RPMI7951 (cell line): ENCODE measurements around the gene SBNO2. TPM values are rescaled to one million over a fixed set of nuclear protein-coding genes. Genes with fewer than 3 reads are reported as not detected.

Experiments used
- DNase-seq: peaks from one replicate; pipeline ENCODE4 v3.0.0-alpha.2; 2012; ENCODE audit warnings: low read depth
- total RNA-seq: library from RNA; depleted of rRNA; stranded (reverse); fragments of >200 nt; shearing (Covaris generic); gene quantifications from 2 replicates; pipeline ENCODE4 v1.2.3, GENCODE V29; 2014

The SBNO2 gene
- total RNA-seq, 1 experiment from 2014 or later: 12.1 TPM

GRCh38 chr19:1169921-1170885 lies 3.9 kb downstream of the SBNO2 start:
- DNase-seq: peak; percentile 95

- DNase-seq: no peak
Observed at GRCh38 chr19:1169411-1169791, 4.7 kb downstream of the SBNO2 start.

- peak; percentile 98 for DNase-seq
Observed at GRCh38 chr19:1168572-1169410, 5.3 kb downstream of the SBNO2 start.

DNA sequence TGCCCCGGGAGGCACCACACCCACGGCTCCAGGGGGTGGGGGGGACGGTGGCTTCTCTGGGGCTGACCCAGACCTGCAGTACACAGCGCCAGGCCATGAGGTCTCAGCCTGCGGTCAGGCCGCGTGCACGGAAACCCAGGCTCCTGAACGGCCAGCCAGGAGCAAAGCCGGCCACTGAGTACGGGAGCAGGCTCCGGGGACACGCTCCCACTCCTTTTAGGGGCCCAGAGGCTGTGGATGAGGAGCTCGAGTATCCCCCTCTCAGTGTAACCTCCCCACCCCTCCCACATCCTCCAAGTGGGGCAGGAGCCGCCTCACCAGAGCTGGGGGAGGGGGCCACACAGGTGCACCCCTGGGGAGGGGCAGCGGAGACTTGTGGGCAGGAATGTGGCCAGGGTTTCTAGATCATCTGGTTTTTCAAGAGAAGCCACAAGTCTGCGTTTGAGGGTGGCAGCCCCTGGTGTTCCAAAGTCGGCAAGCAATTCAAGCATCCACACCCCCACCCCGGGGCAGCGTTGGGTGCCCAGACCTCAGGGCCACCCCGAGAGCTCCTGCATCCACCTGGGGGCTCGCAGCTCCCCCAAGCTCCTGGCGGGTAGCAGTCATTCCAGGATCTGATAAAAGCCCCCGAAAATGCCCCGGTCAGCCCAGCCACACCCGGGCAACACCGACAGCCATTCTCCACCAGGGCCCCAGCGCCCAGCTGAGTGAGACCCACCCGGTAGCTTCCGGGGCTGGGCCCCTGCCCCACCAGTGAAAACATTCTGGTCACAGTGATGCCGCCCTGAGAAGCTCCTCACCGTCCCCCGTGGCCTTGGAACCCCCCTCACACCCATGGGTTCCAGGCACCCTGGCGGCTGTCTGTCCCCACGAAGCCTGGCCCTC lies 6.1 kb downstream of the SBNO2 start:
- DNase-seq: peak; percentile 74

- DNase-seq: no peak
Observed at GRCh38 chr19:1166872-1167573, 7.0 kb downstream of the SBNO2 start.

DNA sequence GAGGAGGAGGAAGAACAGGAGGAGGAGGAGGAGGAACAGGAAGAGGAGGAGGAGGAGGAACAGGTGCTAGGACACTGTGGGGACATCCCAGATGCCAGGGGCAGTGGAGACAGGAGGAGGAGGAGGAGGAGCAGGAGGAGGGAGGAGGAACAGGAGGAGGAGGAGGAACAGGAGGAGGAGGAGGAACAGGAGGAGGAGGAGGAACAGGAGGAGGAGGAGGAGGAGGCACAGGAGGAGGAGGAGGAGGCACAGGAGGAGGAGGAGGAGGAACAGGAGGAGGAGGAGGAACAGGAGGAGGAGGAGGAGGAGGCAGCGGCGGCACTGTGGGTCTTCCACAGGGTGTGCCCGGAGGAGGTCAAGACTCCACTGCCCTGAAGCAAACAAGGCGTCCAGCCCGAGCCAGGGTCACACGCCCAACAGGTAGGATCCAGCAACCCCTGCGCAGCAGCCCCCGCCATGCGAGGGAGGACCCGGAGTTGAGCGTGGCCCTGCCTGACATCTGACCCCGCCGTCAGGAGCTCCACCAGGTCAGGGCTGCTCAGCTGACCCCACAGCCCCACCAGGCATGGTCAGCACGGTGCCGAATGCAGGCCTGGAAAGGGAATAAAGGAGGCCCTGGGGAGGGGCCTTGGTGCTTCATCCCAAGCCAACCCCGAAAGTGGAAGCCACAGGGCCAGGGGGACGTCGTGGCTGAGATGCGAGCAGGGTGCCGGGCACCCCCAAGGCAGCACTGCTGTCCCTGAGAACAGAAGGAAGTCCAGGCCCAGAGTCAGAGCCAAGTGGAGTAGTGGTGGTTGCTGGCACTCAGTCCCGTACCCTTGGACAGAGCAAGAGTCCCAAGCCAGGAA lies 9.2 kb downstream of the SBNO2 start:
- DNase-seq: no peak

GRCh38 chr19:1163934-1164683 lies 10.0 kb downstream of the SBNO2 start:
- DNase-seq: no peak

DNA sequence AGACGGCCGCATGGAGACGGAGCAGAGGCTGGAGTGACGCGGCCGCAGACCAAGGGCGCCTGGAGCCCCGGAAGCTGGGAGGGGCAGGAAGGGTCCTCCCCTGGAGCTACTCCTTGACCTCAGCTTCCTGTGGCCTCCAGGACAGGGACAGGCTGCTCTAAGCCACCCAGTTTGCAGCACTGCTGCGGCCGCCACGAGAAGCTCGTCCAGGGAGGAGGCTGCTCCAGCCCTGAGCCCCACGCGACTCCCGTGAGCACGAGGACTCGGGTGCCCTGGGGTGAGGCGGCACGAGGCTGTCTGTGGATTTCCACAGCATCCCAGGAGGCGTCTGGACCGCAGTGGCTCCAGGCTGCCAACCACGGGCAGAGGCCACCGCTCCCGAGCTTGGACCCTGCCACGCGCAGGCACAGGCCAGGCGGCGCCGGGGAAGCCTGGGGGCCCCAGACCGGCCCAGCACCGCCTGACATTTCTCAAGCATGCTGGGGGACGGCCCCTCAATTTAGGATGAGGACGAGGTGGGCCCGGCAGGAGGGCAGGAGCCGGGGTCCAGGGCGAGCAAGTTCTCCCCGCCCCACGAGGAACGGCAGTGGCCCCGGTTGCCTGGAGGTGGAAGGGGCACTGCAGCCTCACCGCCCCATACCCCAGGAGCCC lies 10.7 kb downstream of the SBNO2 start:
- DNase-seq: no peak

- DNase-seq: no peak
Observed at GRCh38 chr19:1162404-1163282, 11.4 kb downstream of the SBNO2 start.

DNA sequence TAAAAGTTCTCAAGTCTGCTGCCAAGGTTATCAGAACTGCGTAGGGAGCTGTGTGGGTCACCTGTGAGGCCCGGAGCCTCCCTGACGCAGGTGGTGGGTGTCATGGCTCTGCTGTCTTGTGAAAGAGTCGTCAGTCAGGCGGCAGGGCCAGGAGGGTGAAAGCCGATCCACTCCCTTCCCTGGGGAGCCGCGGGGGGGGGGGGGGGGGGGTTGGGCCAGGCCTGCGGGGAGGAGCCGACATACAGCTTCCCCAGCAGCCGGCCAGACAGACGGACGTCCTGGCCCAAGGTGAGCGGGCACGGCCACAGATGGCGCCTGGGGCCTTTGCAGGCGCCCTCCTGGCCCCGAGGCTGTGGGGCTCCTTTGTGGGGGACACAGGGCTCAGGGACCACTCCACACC lies 12.4 kb downstream of the SBNO2 start:
- DNase-seq: no peak

DNA sequence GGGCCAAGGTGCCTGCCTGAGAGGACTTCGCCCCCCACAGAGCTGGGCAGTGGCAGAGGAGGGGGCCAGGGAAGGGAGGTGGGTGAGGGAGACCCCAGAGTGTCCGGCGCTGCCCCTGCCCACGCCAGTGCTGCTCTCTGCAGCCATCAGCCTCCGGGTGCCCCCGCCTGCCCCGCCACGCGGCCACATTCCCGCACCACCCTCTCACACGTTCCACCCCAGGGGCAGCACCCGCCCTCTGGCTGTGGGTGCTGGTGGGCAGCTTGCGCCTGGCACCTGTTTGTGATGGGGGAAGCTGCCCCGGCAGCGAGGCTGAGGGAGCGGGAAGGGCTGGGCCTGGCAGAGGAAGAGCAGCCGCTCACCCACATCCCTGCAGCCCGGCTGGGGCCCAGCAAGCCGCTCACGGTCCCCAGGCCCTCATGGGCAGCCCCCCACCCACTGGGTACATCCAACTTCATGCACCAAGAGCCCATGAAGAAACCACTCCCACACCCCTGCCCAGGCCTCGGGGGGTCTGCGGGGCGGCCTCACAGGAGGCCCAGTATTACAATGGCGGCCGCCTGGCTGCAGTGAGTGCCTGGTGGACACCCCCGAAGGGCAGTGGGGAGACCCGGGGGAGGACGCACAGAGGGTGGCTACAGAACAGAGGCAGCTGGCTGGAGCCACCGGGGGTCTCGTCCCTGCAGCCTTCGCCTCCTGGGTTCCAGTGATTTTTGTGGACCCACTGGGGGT lies 14.0 kb downstream of the SBNO2 start:
- no peak for DNase-seq

DNA sequence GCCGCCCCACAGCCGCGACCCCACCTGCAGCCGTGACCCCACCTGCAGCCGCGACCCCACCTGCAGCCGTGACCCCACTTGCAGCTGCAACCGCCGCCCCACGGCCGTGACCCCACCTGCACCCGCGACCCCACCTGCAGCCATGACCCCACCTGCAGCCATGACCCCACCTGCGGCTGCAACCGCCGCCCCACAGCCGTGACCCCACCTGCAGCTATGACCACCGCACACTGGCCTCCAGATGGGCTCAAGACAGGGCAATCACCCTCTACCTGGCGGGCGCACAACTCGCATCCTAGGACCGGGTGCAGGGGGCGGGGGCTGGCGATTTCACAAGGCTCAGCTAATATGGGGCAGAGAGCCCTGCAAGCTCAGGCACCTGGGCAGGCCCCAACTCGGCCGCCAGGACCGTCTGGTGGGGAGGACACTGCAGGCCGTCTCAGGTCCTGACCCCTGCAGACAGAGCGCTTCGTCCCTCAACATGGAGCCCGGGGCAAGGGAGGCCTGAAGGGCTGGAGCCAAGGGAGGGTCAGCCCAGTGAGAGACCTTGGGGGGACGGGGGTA lies 15.1 kb downstream of the SBNO2 start:
- DNase-seq: no peak

- DNase-seq: no peak
Observed at GRCh38 chr19:1157931-1158884, 15.9 kb downstream of the SBNO2 start.

GRCh38 chr19:1156830-1157615 lies 17.0 kb downstream of the SBNO2 start:
- no peak for DNase-seq

DNA sequence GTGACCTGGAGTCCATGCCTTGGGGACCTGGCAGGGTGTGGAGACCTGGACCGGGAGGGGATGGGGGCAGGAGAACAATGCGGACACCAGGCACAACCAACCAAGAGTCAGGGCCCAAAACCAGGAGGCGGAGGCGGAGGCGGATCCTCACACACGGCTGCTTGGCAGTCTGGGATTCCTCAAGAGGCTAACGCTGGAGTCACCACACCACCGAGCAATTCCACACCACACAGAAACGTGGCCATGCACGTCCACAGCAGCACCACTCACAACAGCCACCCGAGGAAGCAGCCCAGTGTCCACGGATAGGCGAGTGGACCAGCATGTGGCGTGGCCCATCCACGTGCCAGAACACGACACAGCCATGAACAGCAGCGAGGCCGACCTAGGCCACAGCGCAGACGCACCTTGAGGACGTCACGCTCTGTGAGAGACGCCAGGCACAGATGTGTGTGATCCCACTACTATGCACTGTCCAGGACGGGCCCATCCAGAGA lies 17.7 kb downstream of the SBNO2 start:
- no peak for DNase-seq
